ENCODE data around the gene KLK4.

Gene KLK4

DNA sequence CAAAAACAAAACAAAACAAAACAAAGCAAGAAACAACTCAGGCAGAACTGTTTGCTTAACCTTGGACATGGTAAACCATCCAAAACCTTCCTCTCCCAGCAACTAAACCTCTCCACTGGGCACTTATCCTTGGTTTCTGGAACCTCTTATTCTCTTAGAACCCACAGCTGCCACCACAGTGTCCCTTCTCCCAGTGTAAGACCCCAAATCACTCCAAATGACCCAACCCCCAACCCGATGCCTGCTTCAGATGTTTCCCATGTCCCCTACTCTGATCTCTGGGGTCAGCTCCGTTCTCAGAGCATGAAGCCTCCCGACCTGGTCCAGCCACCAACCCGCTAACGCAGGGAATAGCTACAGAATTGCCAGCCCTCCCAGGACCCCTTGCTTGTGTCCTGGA lies 37.0 kb downstream of the KLK4 start:
- H3K4me3 ChIP-seq (replicated peaks; ENCODE audit: low read depth, low read length), result no peak overlapping the region
- TF ChIP-seq, protein P1, sequence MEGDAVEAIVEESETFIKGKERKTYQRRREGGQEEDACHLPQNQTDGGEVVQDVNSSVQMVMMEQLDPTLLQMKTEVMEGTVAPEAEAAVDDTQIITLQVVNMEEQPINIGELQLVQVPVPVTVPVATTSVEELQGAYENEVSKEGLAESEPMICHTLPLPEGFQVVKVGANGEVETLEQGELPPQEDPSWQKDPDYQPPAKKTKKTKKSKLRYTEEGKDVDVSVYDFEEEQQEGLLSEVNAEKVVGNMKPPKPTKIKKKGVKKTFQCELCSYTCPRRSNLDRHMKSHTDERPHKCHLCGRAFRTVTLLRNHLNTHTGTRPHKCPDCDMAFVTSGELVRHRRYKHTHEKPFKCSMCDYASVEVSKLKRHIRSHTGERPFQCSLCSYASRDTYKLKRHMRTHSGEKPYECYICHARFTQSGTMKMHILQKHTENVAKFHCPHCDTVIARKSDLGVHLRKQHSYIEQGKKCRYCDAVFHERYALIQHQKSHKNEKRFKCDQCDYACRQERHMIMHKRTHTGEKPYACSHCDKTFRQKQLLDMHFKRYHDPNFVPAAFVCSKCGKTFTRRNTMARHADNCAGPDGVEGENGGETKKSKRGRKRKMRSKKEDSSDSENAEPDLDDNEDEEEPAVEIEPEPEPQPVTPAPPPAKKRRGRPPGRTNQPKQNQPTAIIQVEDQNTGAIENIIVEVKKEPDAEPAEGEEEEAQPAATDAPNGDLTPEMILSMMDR (IDR thresholded peaks at IDR 0.05; ENCODE audit: low read depth, low read length, missing control alignments), result no peak
- no peak for DNase-seq (ENCODE audit: extremely low read depth, low read depth)

DNA sequence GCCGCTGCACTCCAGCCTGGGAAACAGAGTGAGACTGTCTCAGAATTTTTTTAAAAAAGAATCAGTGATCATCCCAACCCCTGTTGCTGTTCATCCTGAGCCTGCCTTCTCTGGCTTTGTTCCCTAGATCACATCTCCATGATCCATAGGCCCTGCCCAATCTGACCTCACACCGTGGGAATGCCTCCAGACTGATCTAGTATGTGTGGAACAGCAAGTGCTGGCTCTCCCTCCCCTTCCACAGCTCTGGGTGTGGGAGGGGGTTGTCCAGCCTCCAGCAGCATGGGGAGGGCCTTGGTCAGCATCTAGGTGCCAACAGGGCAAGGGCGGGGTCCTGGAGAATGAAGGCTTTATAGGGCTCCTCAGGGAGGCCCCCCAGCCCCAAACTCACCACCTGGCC lies 38.1 kb downstream of the KLK4 start, which contains the start of gene KLK2:
KLK2 (plus strand) TSS at position 384 of the 400 bp plus-strand sequence. CDS start 35 bp downstream, outside the sequence.
- no peak for DNase-seq (ENCODE audit: extremely low read depth, low read depth)
- H3K4me3 ChIP-seq (replicated peaks; ENCODE audit: low read depth, low read length), result no peak within 1 kb of the TSS
- TF ChIP-seq, protein P1 (IDR thresholded peaks at IDR 0.05; ENCODE audit: low read depth, low read length, missing control alignments), result no peak

DNA sequence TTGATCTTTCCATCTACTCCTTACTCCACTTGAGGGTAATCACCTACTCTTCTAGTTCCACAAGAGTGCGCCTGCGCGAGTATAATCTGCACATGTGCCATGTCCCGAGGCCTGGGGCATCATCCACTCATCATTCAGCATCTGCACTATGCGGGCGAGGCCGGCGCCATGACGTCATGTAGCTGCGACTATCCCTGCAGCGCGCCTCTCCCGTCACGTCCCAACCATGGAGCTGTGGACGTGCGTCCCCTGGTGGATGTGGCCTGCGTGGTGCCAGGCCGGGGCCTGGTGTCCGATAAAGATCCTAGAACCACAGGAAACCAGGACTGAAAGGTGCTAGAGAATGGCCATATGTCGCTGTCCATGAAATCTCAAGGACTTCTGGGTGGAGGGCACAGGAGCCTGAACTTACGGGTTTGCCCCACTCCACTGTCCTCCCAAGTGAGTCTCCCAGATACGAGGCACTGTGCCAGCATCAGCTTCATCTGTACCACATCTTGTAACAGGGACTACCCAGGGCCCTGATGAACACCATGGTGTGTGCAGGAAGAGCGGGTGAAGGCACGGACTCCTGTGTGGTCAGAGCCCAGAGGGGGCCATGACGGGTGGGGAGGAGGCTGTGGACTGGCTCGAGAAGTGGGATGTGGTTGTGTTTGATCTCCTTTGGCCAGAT lies 40.6 kb downstream of the KLK4 start:
- DNase-seq (ENCODE audit: extremely low read depth, low read depth), result no peak
- TF ChIP-seq, protein P1 (IDR thresholded peaks at IDR 0.05; ENCODE audit: low read depth, low read length, missing control alignments), result no peak

DNA sequence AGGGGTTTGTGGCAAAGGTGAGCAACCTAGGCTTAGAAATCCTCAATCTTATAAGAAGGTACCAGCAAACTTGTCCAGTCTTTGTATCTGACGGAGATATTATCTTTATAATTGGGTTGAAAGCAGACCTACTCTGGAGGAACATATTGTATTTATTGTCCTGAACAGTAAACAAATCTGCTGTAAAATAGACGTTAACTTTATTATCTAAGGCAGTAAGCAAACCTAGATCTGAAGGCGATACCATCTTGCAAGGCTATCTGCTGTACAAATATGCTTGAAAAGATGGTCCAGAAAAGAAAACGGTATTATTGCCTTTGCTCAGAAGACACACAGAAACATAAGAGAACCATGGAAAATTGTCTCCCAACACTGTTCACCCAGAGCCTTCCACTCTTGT lies 41.7 kb downstream of the KLK4 start:
- TF ChIP-seq, protein P1 (IDR thresholded peaks at IDR 0.05; ENCODE audit: low read depth, low read length, missing control alignments), result no peak
- no peak for DNase-seq (ENCODE audit: extremely low read depth, low read depth)

More for the DNA sequence above, 40.6 kb downstream of the KLK4 start:
- no peak overlapping the region for H3K4me3 ChIP-seq (replicated peaks; ENCODE audit: low read depth, low read length)

DNA sequence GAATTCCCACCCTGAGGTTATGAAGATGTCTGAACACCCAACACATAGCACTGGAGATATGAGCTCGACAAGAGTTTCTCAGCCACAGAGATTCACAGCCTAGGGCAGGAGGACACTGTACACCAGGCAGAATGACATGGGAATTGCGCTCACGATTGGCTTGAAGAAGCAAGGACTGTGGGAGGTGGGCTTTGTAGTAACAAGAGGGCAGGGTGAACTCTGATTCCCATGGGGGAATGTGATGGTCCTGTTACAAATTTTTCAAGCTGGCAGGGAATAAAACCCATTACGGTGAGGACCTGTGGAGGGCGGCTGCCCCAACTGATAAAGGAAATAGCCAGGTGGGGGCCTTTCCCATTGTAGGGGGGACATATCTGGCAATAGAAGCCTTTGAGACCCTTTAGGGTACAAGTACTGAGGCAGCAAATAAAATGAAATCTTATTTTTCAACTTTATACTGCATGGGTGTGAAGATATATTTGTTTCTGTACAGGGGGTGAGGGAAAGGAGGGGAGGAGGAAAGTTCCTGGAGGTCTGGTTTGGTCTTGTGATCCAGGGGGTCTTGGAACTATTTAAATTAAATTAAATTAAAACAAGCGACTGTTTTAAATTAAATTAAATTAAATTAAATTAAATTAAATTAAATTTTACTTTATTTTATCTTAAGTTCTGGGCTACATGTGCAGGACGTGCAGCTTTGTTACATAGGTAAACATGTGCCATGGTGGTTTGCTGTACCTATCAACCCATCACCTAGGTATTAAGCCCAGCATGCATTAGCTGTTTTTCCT lies 49.5 kb downstream of the KLK4 start:
- no peak overlapping the region for H3K4me3 ChIP-seq (replicated peaks; ENCODE audit: low read depth, low read length)
- TF ChIP-seq, protein P1 (IDR thresholded peaks at IDR 0.05; ENCODE audit: low read depth, low read length, missing control alignments), result no peak
- no peak for DNase-seq (ENCODE audit: extremely low read depth, low read depth)

More for the DNA sequence above, 41.7 kb downstream of the KLK4 start:
- no peak overlapping the region for H3K4me3 ChIP-seq (replicated peaks; ENCODE audit: low read depth, low read length)

DNA sequence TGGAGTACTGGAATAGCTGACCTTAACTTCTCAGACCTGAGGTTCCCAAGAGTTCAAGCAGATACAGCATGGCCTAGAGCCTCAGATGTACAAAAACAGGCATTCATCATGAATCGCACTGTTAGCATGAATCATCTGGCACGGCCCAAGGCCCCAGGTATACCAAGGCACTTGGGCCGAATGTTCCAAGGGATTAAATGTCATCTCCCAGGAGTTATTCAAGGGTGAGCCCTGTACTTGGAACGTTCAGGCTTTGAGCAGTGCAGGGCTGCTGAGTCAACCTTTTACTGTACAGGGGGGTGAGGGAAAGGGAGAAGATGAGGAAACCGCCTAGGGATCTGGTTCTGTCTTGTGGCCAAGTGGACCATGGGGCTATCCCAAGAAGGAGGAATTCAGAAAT lies 50.2 kb downstream of the KLK4 start:
- H3K4me3 ChIP-seq (replicated peaks; ENCODE audit: low read depth, low read length), result no peak overlapping the region
- TF ChIP-seq, protein P1 (IDR thresholded peaks at IDR 0.05; ENCODE audit: low read depth, low read length, missing control alignments), result no peak
- DNase-seq (ENCODE audit: extremely low read depth, low read depth), result no peak

Measured in HFF-Myc (cell line).